Liver (tissue), 9 donors: ENCODE data around the gene CNIH1. TPM values are rescaled to one million over a fixed set of nuclear protein-coding genes. Genes with fewer than 3 reads are reported as not detected.
A peak's percentile ranks its signal among the peaks of the same experiment; 100 is the strongest.

Source experiments
- DNase-seq: peaks from one replicate; pipeline ENCODE4 v3.0.0-alpha.2; 2017; ENCODE audit warnings: low spot score
- H3K27ac ChIP-seq, 2 donors: one replicate each; pipeline ENCODE4 v1.7.0; 2013; ENCODE audit warnings: inconsistent platforms in 2 of 2, low read length in 2 of 2, control low read depth in 1 of 2, low read depth in 1 of 2, mild to moderate bottlenecking in 1 of 2
- H3K27me3 ChIP-seq, 4 donors: one replicate each; pipeline versions ENCODE4 v1.6.1 to v1.7.0; 2013; ENCODE audit warnings: low read length in 3 of 4, inconsistent platforms in 1 of 4, mild to moderate bottlenecking in 1 of 4, moderate library complexity in 1 of 4; ENCODE audit not compliant: control insufficient read depth in 4 of 4, insufficient read depth in 4 of 4
- H3K36me3 ChIP-seq, 4 donors: one replicate each; pipeline versions ENCODE4 v1.6.1 to v1.7.0; 2013; ENCODE audit warnings: low read length in 3 of 4, mild to moderate bottlenecking in 3 of 4, low read depth in 1 of 4, moderate library complexity in 1 of 4; ENCODE audit not compliant: control insufficient read depth in 4 of 4, insufficient read depth in 3 of 4
- H3K4me1 ChIP-seq, 4 donors: one replicate each; pipeline versions ENCODE4 v1.6.1 to v1.7.0; 2013; ENCODE audit warnings: low read length in 3 of 4, mild to moderate bottlenecking in 3 of 4, moderate library complexity in 1 of 4; ENCODE audit not compliant: control insufficient read depth in 4 of 4, insufficient read depth in 4 of 4
- H3K4me3 ChIP-seq, 3 donors: one replicate each; pipeline versions ENCODE4 v1.6.1 to v1.7.0; 2013; ENCODE audit warnings: low read length in 3 of 3, control low read depth in 1 of 3, low read depth in 1 of 3, mild to moderate bottlenecking in 1 of 3
- H3K9ac ChIP-seq, 2 donors: one replicate each; pipeline ENCODE4 v1.7.0; 2013; ENCODE audit warnings: low read length in 2 of 2, mild to moderate bottlenecking in 2 of 2, moderate library complexity in 2 of 2, control low read depth in 1 of 2, low read depth in 1 of 2
- H3K9me3 ChIP-seq, 4 donors: one replicate each; pipeline versions ENCODE4 v1.6.1 to v1.7.0; 2013; ENCODE audit warnings: low read length in 3 of 4; ENCODE audit not compliant: control insufficient read depth in 4 of 4
- ATF3 ChIP-seq: IDR thresholded peaks from 2 replicates; pipeline ENCODE4 v1.6.1; 2016; ENCODE audit warnings: antibody characterized with exemption
- CTCF ChIP-seq: fragments of 150-350 bp; IDR thresholded peaks from 2 replicates; pipeline ENCODE4 v1.5.1; 2017; ENCODE audit warnings: improper control_type of control experiment, low read depth, low read length; ENCODE audit not compliant: missing input control
- EGR1 ChIP-seq, 2 donors: IDR thresholded peaks; 2 replicates each; pipeline ENCODE4 v1.6.1; 2016 to 2018; ENCODE audit warnings: antibody characterized with exemption in 2 of 2, low read depth in 2 of 2
- FOXA1 ChIP-seq: IDR thresholded peaks from 2 replicates; pipeline ENCODE4 v1.6.1; 2016; ENCODE audit warnings: antibody characterized with exemption
- FOXA2 ChIP-seq: IDR thresholded peaks from 2 replicates; pipeline ENCODE4 v1.6.1; 2016; ENCODE audit warnings: antibody characterized with exemption
- GABPA ChIP-seq, 2 donors: IDR thresholded peaks in 1 of 2; conservative IDR thresholded peaks in 1 of 2; 2 replicates each; pipeline ENCODE4 v1.6.1; 2016; ENCODE audit warnings: antibody characterized with exemption in 2 of 2, mild to moderate bottlenecking in 1 of 2, moderate library complexity in 1 of 2
- HNF4A ChIP-seq, 2 donors: conservative IDR thresholded peaks; 2 replicates each; pipeline ENCODE4 v1.6.1; 2016; ENCODE audit warnings: antibody characterized with exemption in 2 of 2, mild to moderate bottlenecking in 2 of 2
- HNF4G ChIP-seq: IDR thresholded peaks from 2 replicates; pipeline ENCODE4 v1.6.1; 2016; ENCODE audit warnings: antibody characterized with exemption
- JUND ChIP-seq, 2 donors: IDR thresholded peaks; 2 replicates each; pipeline ENCODE4 v1.6.1; 2016; ENCODE audit warnings: antibody characterized with exemption in 2 of 2
- MAX ChIP-seq: IDR thresholded peaks from 2 replicates; pipeline ENCODE4 v1.6.1; 2016; ENCODE audit warnings: antibody characterized with exemption
- NR2F2 ChIP-seq: IDR thresholded peaks from 2 replicates; pipeline ENCODE4 v1.6.1; 2016; ENCODE audit warnings: antibody characterized with exemption
- RAD21 ChIP-seq, 2 donors: IDR thresholded peaks; 2 replicates each; pipeline ENCODE4 v1.6.1; 2016; ENCODE audit warnings: antibody characterized with exemption in 2 of 2, mild to moderate bottlenecking in 2 of 2
- REST ChIP-seq: IDR thresholded peaks from 2 replicates; pipeline ENCODE4 v1.6.1; 2016; ENCODE audit warnings: antibody characterized with exemption, mild to moderate bottlenecking
- RXRA ChIP-seq, 2 donors: IDR thresholded peaks; 2 replicates each; pipeline ENCODE4 v1.6.1; 2017 to 2018; ENCODE audit warnings: antibody characterized with exemption in 2 of 2, mild to moderate bottlenecking in 1 of 2
- SP1 ChIP-seq: IDR thresholded peaks from 2 replicates; pipeline ENCODE4 v1.6.1; 2018; ENCODE audit warnings: antibody characterized with exemption, mild to moderate bottlenecking
- TAF1 ChIP-seq: conservative IDR thresholded peaks from 2 replicates; pipeline ENCODE4 v1.6.1; 2016; ENCODE audit warnings: antibody characterized with exemption, mild to moderate bottlenecking
- YY1 ChIP-seq: IDR thresholded peaks from 2 replicates; pipeline ENCODE4 v1.6.1; 2016; ENCODE audit warnings: antibody characterized with exemption, mild to moderate bottlenecking
- ZBTB33 ChIP-seq: IDR thresholded peaks from 2 replicates; pipeline ENCODE4 v1.6.1; 2016; ENCODE audit warnings: antibody characterized with exemption
- WGBS: extraction: QIAGEN DNeasy Blood & Tissue Kit; methylation state at CpG from one replicate; pipeline ENCODE4 v1.1.7; 2013; 5-methylcytosine and 5-hydroxymethylcytosine counted together
- polyA plus RNA-seq, 2 donors: library from polyadenylated mRNA; stranded (reverse) in 1 of 2; unstranded in 1 of 2; fragments of 200-250 nt in 1 of 2; fragments of >200 nt in 1 of 2; fragmentation: Nextera tagmentation in 1 of 2; extraction: Ambion mirVana in 1 of 2; gene quantifications; one replicate each; pipeline versions ENCODE4 v1.2.1 to v1.2.3, GENCODE V29; 2013 to 2015
- total RNA-seq, 2 donors: library from RNA; depleted of rRNA; stranded (reverse); fragments of >200 nt; gene quantifications; one replicate each; pipeline ENCODE4 v1.2.3, GENCODE V29; 2014
- donor health status: healthy.
- donor health status: healthy.
- donor health status: healthy.
- donor health status: healthy.
- donor health status: healthy.

The CNIH1 gene
- total and polyA plus RNA-seq, 4 donors, result 33.9 to 193 (median 116) TPM

GRCh38 chr14:54387328-54387727, 53.8 kb downstream of the CNIH1 start:
- 53% methylated on average over 5 of the region's 5 CpGs for WGBS
- Histone ChIP-seq H3K27ac (no peak overlapping the region), H3K27me3 (no peaks in the 10 kb centered on the region), H3K9ac (no peak overlapping the region), H3K36me3 (no peaks in the 10 kb centered on the region), H3K4me1 (no peaks in the 10 kb centered on the region), H3K9me3 (no peaks in the 10 kb centered on the region), H3K4me3 (no peak overlapping the region)
- no peak for DNase-seq
- no peak for TF ChIP-seq MAX
- TF ChIP-seq HNF4G, result no peak
- peak; percentile 22 to 64 for TF ChIP-seq HNF4A (conservative IDR thresholded peaks at IDR 0.05)
- TF ChIP-seq FOXA2, result no peak
- no peak for TF ChIP-seq SP1
- no peak for TF ChIP-seq TAF1
- TF ChIP-seq FOXA1, result no peak

GRCh38 chr14:54385556-54385955, 55.6 kb downstream of the CNIH1 start:
- H3K4me1 ChIP-seq, result no peaks in the 10 kb centered on the region
- WGBS, result 91% methylated on average over 4 of the region's 4 CpGs

More at GRCh38 chr14:54385556-54385955, 55.6 kb downstream of the CNIH1 start:
- no peaks in the 10 kb centered on the region for H3K36me3 ChIP-seq
- no peak overlapping the region for H3K9ac ChIP-seq
- H3K9me3 ChIP-seq, result peaks cover 0 to 1% (median 0%) of the 10 kb centered on the region in 4 donors
- H3K27ac ChIP-seq, result no peak overlapping the region
- H3K27me3 ChIP-seq, result no peaks in the 10 kb centered on the region
- TF ChIP-seq ZBTB33 (no peak), HNF4G (no peak), ATF3 (no peak), RAD21 (IDR thresholded peaks at IDR 0.05) (no peak), YY1 (no peak), RXRA (IDR thresholded peaks at IDR 0.05) (no peak), MAX (no peak), GABPA (IDR thresholded peaks at IDR 0.05 in 1 of 2, conservative IDR thresholded peaks at IDR 0.05 in 1 of 2) (no peak), EGR1 (IDR thresholded peaks at IDR 0.05; ENCODE audit: low read depth in 2 of 2) (no peak), HNF4A (conservative IDR thresholded peaks at IDR 0.05) (no peak), TAF1 (no peak), NR2F2 (no peak), SP1 (no peak), REST (no peak), FOXA2 (no peak), CTCF (no peak), JUND (IDR thresholded peaks at IDR 0.05) (no peak), FOXA1 (no peak)
- DNase-seq, result no peak
- H3K4me3 ChIP-seq, result no peak overlapping the region
